WTC11 (cell line): ENCODE data around the gene BHMT2. TPM values are rescaled to one million over a fixed set of nuclear protein-coding genes. Genes with fewer than 3 reads are reported as not detected.

Source experiments
- ATAC-seq: fragments of 200-7000 bp; cut with Tn5 transposase; 2 replicates; pipeline ENCODE4 v1.10.0; 2021; ENCODE audit warnings: mild to moderate bottlenecking, moderate library complexity
- CTCF ChIA-PET: fragments of 300-600 bp; sonication (Branson Sonifier 250); formaldehyde crosslinking; loops from one replicate; lab custom pipeline; 2021; ENCODE audit warnings: antibody characterized with exemption; lab: Charles Lee
- POLR2A ChIA-PET: fragments of 350-600 bp; sonication (Branson Sonifier 250); formaldehyde crosslinking; loops from one replicate; lab custom pipeline; 2021; ENCODE audit warnings: antibody characterized with exemption; lab: Charles Lee
- DNase-seq: peaks from one replicate; pipeline ENCODE4 v3.0.0; 2021; ENCODE audit warnings: low spot score
- H3K27ac Mint-ChIP-seq: 2 replicates; pipeline ENCODE4 v1.8.0; 2021; ENCODE audit warnings: mixed read lengths
- H3K27me3 Mint-ChIP-seq: 2 replicates; pipeline ENCODE4 v1.8.0; 2021; ENCODE audit warnings: low read depth, mild to moderate bottlenecking, moderate library complexity, mixed read lengths
- H3K36me3 Mint-ChIP-seq: 2 replicates; pipeline ENCODE4 v1.8.0; 2021; ENCODE audit warnings: mixed read lengths
- H3K4me1 Mint-ChIP-seq: 2 replicates; pipeline ENCODE4 v1.8.0; 2022; ENCODE audit warnings: mixed read lengths
- H3K4me3 Mint-ChIP-seq: 2 replicates; pipeline ENCODE4 v1.8.0; 2021; ENCODE audit warnings: mild to moderate bottlenecking, moderate library complexity, mixed read lengths
- H3K9me3 Mint-ChIP-seq: 2 replicates; pipeline ENCODE4 v1.8.0; 2021; ENCODE audit warnings: mixed read lengths
- ARID4B ChIP-seq: sonication (generic); formaldehyde crosslinking; IDR thresholded peaks from 2 replicates; pipeline ENCODE4 v1.8.0; 2023; ENCODE audit warnings: missing genetic modification reagents, mild to moderate bottlenecking, borderline replicate concordance
- CREB1 ChIP-seq: sonication (generic); formaldehyde crosslinking; IDR thresholded peaks from 2 replicates; pipeline ENCODE4 v1.8.0; 2023; ENCODE audit warnings: mild to moderate bottlenecking, missing genetic modification reagents
- FOXK1 ChIP-seq: sonication (generic); formaldehyde crosslinking; IDR thresholded peaks from 2 replicates; pipeline ENCODE4 v1.8.0; 2022; ENCODE audit warnings: mild to moderate bottlenecking, moderate library complexity, missing genetic modification reagents
- GRHL2 ChIP-seq: fragments of 250-450 bp; sonication (Bioruptor Pico); IDR thresholded peaks from 2 replicates; pipeline ENCODE4 v1.8.0; 2022; ENCODE audit warnings: mild to moderate bottlenecking, moderate library complexity; ENCODE audit not compliant: insufficient replicate concordance, severe bottlenecking
- GTF2I ChIP-seq: fragments of 250-450 bp; sonication (Bioruptor Pico); conservative IDR thresholded peaks from 2 replicates; pipeline ENCODE4 v1.4.0; 2021; ENCODE audit warnings: mild to moderate bottlenecking
- HMGA2 ChIP-seq: fragments of 250-450 bp; sonication (Bioruptor Pico); IDR thresholded peaks from 2 replicates; pipeline ENCODE4 v1.4.0; 2021; ENCODE audit warnings: mild to moderate bottlenecking, moderate library complexity
- MXD4 ChIP-seq: fragments of 250-450 bp; sonication (Bioruptor Pico); IDR thresholded peaks from 2 replicates; pipeline ENCODE4 v1.8.0; 2021; ENCODE audit warnings: mild to moderate bottlenecking, moderate library complexity, borderline replicate concordance
- NR1H2 ChIP-seq: sonication (generic); formaldehyde crosslinking; IDR thresholded peaks from 2 replicates; pipeline ENCODE4 v1.9.0; 2021; ENCODE audit warnings: mild to moderate bottlenecking, moderate library complexity, missing genetic modification reagents
- NR3C1 ChIP-seq: sonication (generic); formaldehyde crosslinking; conservative IDR thresholded peaks from 2 replicates; pipeline ENCODE4 v1.8.1; 2023; ENCODE audit warnings: low read depth, mild to moderate bottlenecking, missing genetic modification reagents
- RORB ChIP-seq: fragments of 250-450 bp; sonication (Bioruptor Pico); IDR thresholded peaks from 2 replicates; pipeline ENCODE4 v1.9.0; 2021; ENCODE audit warnings: mild to moderate bottlenecking
- TP53 ChIP-seq: sonication (generic); formaldehyde crosslinking; IDR thresholded peaks from 2 replicates; pipeline ENCODE4 v1.8.1; 2023; ENCODE audit warnings: mild to moderate bottlenecking, missing genetic modification reagents
- ZNF263 ChIP-seq: sonication (generic); formaldehyde crosslinking; IDR thresholded peaks from 2 replicates; pipeline ENCODE4 v1.8.1; 2022; ENCODE audit warnings: low read depth, mild to moderate bottlenecking, moderate library complexity, missing genetic modification reagents
- ZNF317 ChIP-seq: sonication (generic); formaldehyde crosslinking; IDR thresholded peaks from 2 replicates; pipeline ENCODE4 v1.8.1; 2023; ENCODE audit warnings: low read depth, mild to moderate bottlenecking, moderate library complexity, missing genetic modification reagents, borderline replicate concordance
- ZNF396 ChIP-seq: fragments of 250-450 bp; sonication (Bioruptor Pico); IDR thresholded peaks from 2 replicates; pipeline ENCODE4 v1.8.0; 2021; ENCODE audit warnings: mild to moderate bottlenecking, moderate library complexity, borderline replicate concordance
- total RNA-seq: library from RNA; stranded (reverse); gene quantifications from 3 replicates; pipeline ENCODE4 v1.2.3, GENCODE V29; 2021
- TF ChIP-seq, protein P1 (sequence below): sonication (generic); formaldehyde crosslinking; conservative IDR thresholded peaks from 2 replicates; pipeline ENCODE4 v1.8.1; 2023; ENCODE audit warnings: mild to moderate bottlenecking, low read depth, missing genetic modification reagents, moderate library complexity

Gene BHMT2
- total RNA-seq, 1 experiment from 2014 or later: 0.11 TPM

DNA sequence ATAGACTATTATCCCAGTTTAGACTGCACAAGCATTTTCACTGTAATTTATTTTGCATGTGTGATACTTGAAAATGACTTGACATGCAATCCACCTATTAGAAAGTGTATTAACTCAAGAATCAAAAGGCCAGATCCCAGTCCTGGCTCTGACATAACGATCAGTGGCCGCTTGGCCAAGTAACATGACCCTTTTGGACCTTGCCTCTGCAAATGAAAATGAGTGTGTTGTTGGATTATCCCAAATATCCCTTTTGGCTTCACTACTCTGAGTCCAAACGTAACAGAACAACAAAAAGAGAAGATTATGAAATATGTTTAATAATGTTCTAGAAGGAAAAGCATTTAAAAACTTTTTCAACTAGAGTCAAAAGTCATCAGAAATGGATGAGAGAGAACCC lies 19.1 kb upstream of the BHMT2 start (continued):
- TF ChIP-seq, protein P1, sequence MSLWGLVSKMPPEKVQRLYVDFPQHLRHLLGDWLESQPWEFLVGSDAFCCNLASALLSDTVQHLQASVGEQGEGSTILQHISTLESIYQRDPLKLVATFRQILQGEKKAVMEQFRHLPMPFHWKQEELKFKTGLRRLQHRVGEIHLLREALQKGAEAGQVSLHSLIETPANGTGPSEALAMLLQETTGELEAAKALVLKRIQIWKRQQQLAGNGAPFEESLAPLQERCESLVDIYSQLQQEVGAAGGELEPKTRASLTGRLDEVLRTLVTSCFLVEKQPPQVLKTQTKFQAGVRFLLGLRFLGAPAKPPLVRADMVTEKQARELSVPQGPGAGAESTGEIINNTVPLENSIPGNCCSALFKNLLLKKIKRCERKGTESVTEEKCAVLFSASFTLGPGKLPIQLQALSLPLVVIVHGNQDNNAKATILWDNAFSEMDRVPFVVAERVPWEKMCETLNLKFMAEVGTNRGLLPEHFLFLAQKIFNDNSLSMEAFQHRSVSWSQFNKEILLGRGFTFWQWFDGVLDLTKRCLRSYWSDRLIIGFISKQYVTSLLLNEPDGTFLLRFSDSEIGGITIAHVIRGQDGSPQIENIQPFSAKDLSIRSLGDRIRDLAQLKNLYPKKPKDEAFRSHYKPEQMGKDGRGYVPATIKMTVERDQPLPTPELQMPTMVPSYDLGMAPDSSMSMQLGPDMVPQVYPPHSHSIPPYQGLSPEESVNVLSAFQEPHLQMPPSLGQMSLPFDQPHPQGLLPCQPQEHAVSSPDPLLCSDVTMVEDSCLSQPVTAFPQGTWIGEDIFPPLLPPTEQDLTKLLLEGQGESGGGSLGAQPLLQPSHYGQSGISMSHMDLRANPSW (CRISPR knock-in tag): no peak
- no peak for TF ChIP-seq ZNF396 (CRISPR knock-in tag)
- TF ChIP-seq GRHL2 (CRISPR knock-in tag): no peak
- no peak for TF ChIP-seq MXD4 (CRISPR knock-in tag)
- TF ChIP-seq NR1H2 (CRISPR knock-in tag): no peak
- TF ChIP-seq ARID4B (CRISPR knock-in tag): no peak

- no peak overlapping the region for H3K4me3 Mint-ChIP-seq
These were observed 16.2 kb upstream of the BHMT2 start for GRCh38 chr5:79053321-79053720.

GRCh38 chr5:79055017-79055416 lies 14.6 kb upstream of the BHMT2 start:
- TF ChIP-seq CREB1 (CRISPR knock-in tag) (no peak), TP53 (CRISPR knock-in tag) (no peak), ZNF317 (CRISPR knock-in tag) (no peak), GRHL2 (CRISPR knock-in tag) (no peak), RORB (CRISPR knock-in tag) (no peak), FOXK1 (CRISPR knock-in tag) (no peak), ZNF263 (no peak), HMGA2 (CRISPR knock-in tag) (no peak)
- no peak for ATAC-seq
- POLR2A ChIA-PET: interaction anchor here (0.7 kb wide), 1 partner anchor 48 kb away, joined by 4 read pairs; no protein-coding TSS in a partner anchor
- Mint-ChIP-seq H3K9me3 (no peaks in the 10 kb centered on the region; the same call in 1 of the 2 replicates), H3K4me1 (peaks cover 3% of the 10 kb centered on the region), H3K36me3 (no peaks in the 10 kb centered on the region), H3K27me3 (no peaks in the 10 kb centered on the region), H3K27ac (no peak overlapping the region), H3K4me3 (no peak overlapping the region)
- DNase-seq: no peak
- CTCF ChIA-PET: interaction anchor here (1.3 kb wide), 1 partner anchor 30 kb away, joined by 5 read pairs; no protein-coding TSS in a partner anchor

More at GRCh38 chr5:79053321-79053720, 16.2 kb upstream of the BHMT2 start:
- DNase-seq (no peak), ATAC-seq (no peak)
- ChIA-PET CTCF (interaction anchor here (1.0 kb wide), 1 partner anchor 29 kb away, joined by 3 read pairs; no protein-coding TSS in a partner anchor), POLR2A (no interaction called here)
- H3K36me3 Mint-ChIP-seq: no peaks in the 10 kb centered on the region
- H3K27me3 Mint-ChIP-seq: no peaks in the 10 kb centered on the region
- TF ChIP-seq GTF2I (CRISPR knock-in tag) (no peak), NR3C1 (CRISPR knock-in tag) (no peak)
- TF ChIP-seq, all 79 proteins: peak for 0
- H3K4me1 Mint-ChIP-seq: peaks cover 3% of the 10 kb centered on the region
- no peak overlapping the region for H3K27ac Mint-ChIP-seq
- H3K9me3 Mint-ChIP-seq: no peaks in the 10 kb centered on the region; the same call in 1 of the 2 replicates
